ENCODE measurements around the gene PPP2R2B. TPM values are rescaled to one million over a fixed set of nuclear protein-coding genes. Genes with fewer than 3 reads are reported as not detected.
"Not testable (repeated sequence)": the region's sequence is repeated elsewhere in the genome, so short reads cannot be mapped to it uniquely, and the experiment has no call there.

The PPP2R2B gene
- total RNA-seq, 1 experiment from 2014 or later = not detected

DNA sequence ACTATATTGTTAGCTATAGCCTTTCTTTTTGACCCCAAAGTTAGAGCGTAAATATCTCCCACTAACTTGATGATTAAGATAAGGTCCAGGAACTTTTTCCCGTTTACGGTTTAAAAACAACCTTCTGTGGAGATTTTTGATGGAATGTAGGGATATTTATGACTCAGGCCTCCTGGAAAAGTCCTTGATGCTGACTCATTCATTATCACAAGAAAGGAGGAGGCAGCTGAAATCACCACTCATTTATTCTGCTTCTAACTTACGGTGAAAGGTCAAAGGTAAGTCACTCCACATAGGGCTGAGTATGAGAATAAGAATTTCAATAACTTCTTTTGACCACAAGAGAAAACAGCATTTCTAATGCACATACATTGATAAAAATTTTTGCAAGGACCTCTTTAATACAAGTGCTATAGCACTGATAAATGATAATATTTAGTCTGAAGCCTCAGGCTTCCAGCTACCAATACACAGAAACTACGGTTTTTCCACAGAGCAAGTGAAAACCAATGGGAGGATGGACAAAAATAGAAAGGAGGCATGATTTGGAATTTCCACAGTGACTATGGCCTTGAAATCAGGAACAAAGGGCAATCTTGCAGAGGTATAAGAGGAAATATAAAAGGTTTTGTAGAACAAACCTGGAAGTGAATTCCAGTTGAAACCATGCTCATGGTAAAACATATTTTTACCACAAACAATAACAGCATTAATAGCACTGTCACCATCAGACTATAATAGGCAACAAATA, 146.5 kb downstream of the PPP2R2B start:
- ATAC-seq (peak; percentile 97), DNase-seq (peak; percentile 95)
- Histone ChIP-seq H2AFZ (ENCODE audit: low read length) (peak overlapping the region; percentile 9; the same call in 1 of the 2 replicates), H3K27ac (ENCODE audit: low read length) (peak overlapping the region; percentile 68), H3K4me3 (ENCODE audit: low read length) (peak overlapping the region; percentile 29; the same call in 1 of the 2 replicates), H3K4me1 (ENCODE audit: insufficient read depth, low read length) (peaks cover 25% of the 10 kb centered on the region), H3K36me3 (ENCODE audit: low read depth, low read length) (no peaks in the 10 kb centered on the region), H3K9ac (ENCODE audit: low read length) (no peak overlapping the region), H3K4me2 (ENCODE audit: low read length) (peak overlapping the region; percentile 69), H3K79me2 (ENCODE audit: low read length) (no peaks in the 10 kb centered on the region), H3K9me3 (ENCODE audit: low read length) (peaks cover 4% of the 10 kb centered on the region; the same call in 1 of the 2 replicates), H3K27me3 (ENCODE audit: low read length) (no peaks in the 10 kb centered on the region), H3K9me2 (replicated peaks; ENCODE audit: low read length) (no peaks in the 10 kb centered on the region), H3F3A (ENCODE audit: low read length, unreplicated experiment) (peaks cover 14% of the 10 kb centered on the region), H4K20me1 (ENCODE audit: low read length) (no peaks in the 10 kb centered on the region)
- ChIA-PET POLR2A (ENCODE audit: unreplicated experiment) (interaction anchor here (0.6 to 0.7 kb wide), 2 partner anchors 41 to 307 kb away, joined by 3 read pairs; no protein-coding TSS in a partner anchor), CTCF (no interaction called here)
- no peak for TF ChIP-seq EZH2 (IDR thresholded peaks at IDR 0.05; ENCODE audit: low read length, unreplicated experiment)
- intact Hi-C loops (cut with micrococcal nuclease) = no loop called here
- no TSS peak for BruUV-seq (replicated peaks)

DNA sequence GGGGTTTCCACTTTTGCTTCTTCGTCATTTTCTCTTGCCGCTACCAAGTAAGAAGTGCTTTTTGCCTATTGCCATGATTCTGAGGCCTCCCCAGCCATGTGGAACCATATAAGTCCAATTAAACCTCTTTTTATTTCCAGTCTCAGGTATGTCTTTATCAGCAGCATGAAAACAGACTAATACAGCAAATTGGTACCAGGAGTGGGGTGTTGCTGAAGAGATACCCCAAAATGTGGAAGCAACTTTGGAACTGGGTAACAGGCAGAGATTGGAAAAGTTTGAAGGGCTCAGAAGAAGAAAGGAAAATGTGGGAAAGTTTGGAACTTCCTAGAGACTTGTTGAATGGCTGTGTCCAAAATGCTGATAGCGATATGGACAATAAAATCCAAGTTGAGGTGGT, 149.8 kb downstream of the PPP2R2B start:
- H3K4me3 ChIP-seq (ENCODE audit: low read length); BruUV-seq (replicated peaks); H3K4me2 ChIP-seq (ENCODE audit: low read length); H3K9me3 ChIP-seq (ENCODE audit: low read length); H3K27me3 ChIP-seq (ENCODE audit: low read length); CTCF ChIA-PET; intact Hi-C loops (cut with micrococcal nuclease); POLR2A ChIA-PET (ENCODE audit: unreplicated experiment); H3K9ac ChIP-seq (ENCODE audit: low read length); H3K9me2 ChIP-seq (replicated peaks; ENCODE audit: low read length); DNase-seq; H3K27ac ChIP-seq (ENCODE audit: low read length); H4K20me1 ChIP-seq (ENCODE audit: low read length); H3K36me3 ChIP-seq (ENCODE audit: low read depth, low read length); H2AFZ ChIP-seq (ENCODE audit: low read length); H3K79me2 ChIP-seq (ENCODE audit: low read length); ATAC-seq: not testable (repeated sequence)
- Histone ChIP-seq H3F3A (ENCODE audit: low read length, unreplicated experiment) (peaks cover 14% of the 10 kb centered on the region), H3K4me1 (ENCODE audit: insufficient read depth, low read length) (peaks cover 25% of the 10 kb centered on the region)

DNA sequence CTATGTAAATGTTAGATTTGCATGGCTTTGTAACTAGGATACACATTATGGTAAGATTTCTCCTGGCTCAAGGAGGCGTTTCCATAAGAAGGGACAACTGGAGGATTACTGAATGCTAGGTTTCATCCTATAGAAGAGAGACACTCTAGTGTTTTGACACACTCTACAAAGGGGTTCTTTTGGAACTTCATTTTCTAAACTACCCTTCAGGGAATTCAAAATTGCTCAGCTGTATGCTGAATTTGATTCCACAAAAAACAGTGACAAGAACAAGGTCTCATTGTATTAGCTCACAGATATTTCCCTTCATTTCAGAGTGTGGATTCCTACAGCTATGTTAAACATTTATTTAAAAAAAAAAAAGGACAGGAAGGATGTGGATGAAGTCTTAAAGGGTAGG, 151.7 kb downstream of the PPP2R2B start:
- ChIA-PET POLR2A (ENCODE audit: unreplicated experiment) (no interaction called here), CTCF (interaction anchor here (0.7 kb wide), 1 partner anchor 18 kb away, joined by 8 read pairs; no protein-coding TSS in a partner anchor)
- Histone ChIP-seq H3K4me1 (ENCODE audit: insufficient read depth, low read length) (peaks cover 12% of the 10 kb centered on the region), H2AFZ (ENCODE audit: low read length) (no peak overlapping the region), H3K27me3 (ENCODE audit: low read length) (0 out of 2 replicates have a peak, but pooled peaks cover 9% of the 10 kb centered on the region), H3K79me2 (ENCODE audit: low read length) (no peaks in the 10 kb centered on the region), H3K9me2 (replicated peaks; ENCODE audit: low read length) (no peaks in the 10 kb centered on the region), H4K20me1 (ENCODE audit: low read length) (no peaks in the 10 kb centered on the region), H3K9me3 (ENCODE audit: low read length) (peaks cover 4% of the 10 kb centered on the region; the same call in 1 of the 2 replicates), H3K4me2 (ENCODE audit: low read length) (no peak overlapping the region), H3K4me3 (ENCODE audit: low read length) (no peak overlapping the region), H3K27ac (ENCODE audit: low read length) (no peak overlapping the region), H3K36me3 (ENCODE audit: low read depth, low read length) (no peaks in the 10 kb centered on the region), H3K9ac (ENCODE audit: low read length) (no peak overlapping the region), H3F3A (ENCODE audit: low read length, unreplicated experiment) (peaks cover 6% of the 10 kb centered on the region)
- BruUV-seq (replicated peaks) = no TSS peak
- ATAC-seq = no peak
- DNase-seq = no peak
- intact Hi-C loops (cut with micrococcal nuclease) = no loop called here
- TF ChIP-seq, protein P1, sequence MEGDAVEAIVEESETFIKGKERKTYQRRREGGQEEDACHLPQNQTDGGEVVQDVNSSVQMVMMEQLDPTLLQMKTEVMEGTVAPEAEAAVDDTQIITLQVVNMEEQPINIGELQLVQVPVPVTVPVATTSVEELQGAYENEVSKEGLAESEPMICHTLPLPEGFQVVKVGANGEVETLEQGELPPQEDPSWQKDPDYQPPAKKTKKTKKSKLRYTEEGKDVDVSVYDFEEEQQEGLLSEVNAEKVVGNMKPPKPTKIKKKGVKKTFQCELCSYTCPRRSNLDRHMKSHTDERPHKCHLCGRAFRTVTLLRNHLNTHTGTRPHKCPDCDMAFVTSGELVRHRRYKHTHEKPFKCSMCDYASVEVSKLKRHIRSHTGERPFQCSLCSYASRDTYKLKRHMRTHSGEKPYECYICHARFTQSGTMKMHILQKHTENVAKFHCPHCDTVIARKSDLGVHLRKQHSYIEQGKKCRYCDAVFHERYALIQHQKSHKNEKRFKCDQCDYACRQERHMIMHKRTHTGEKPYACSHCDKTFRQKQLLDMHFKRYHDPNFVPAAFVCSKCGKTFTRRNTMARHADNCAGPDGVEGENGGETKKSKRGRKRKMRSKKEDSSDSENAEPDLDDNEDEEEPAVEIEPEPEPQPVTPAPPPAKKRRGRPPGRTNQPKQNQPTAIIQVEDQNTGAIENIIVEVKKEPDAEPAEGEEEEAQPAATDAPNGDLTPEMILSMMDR (conservative IDR thresholded peaks at IDR 0.05; ENCODE audit: low read depth, low read length) = no peak
- no peak for TF ChIP-seq EZH2 (IDR thresholded peaks at IDR 0.05; ENCODE audit: low read length, unreplicated experiment)
- no peak for TF ChIP-seq EZH2phosphoT487 (IDR thresholded peaks at IDR 0.05; ENCODE audit: borderline replicate concordance, low read length)

All from PC-3 (cell line).